Tibial nerve (tissue), 4 donors: ENCODE data around the gene BBS1. TPM values are rescaled to one million over a fixed set of nuclear protein-coding genes. Genes with fewer than 3 reads are reported as not detected.

Source experiments
- DNase-seq, 2 donors: peaks; one replicate each; pipeline ENCODE4 v3.0.0-alpha.2; 2019; ENCODE audit warnings: low spot score in 2 of 2
- H3K27ac ChIP-seq, 4 donors: fragments of 200-600 bp; sonication (generic) in 3 of 4; one replicate each; pipeline ENCODE4 v1.5.1; 2017 to 2019; ENCODE audit warnings: mild to moderate bottlenecking in 1 of 4
- H3K27me3 ChIP-seq, 2 donors: fragments of 200-600 bp; sonication (generic) in 1 of 2; one replicate each; pipeline versions ENCODE4 v1.5.1 to v1.6.0; 2017 to 2019
- H3K36me3 ChIP-seq, 3 donors: fragments of 200-600 bp; sonication (generic); one replicate each; pipeline ENCODE4 v1.5.1; 2018 to 2019
- H3K4me1 ChIP-seq, 4 donors: fragments of 200-600 bp; sonication (generic) in 3 of 4; one replicate each; pipeline ENCODE4 v1.5.1; 2017 to 2019
- H3K4me3 ChIP-seq, 4 donors: fragments of 200-600 bp; sonication (generic) in 3 of 4; one replicate each; pipeline ENCODE4 v1.5.1; 2017 to 2019; ENCODE audit warnings: mild to moderate bottlenecking in 1 of 4, moderate library complexity in 1 of 4
- H3K9me3 ChIP-seq, 4 donors: fragments of 200-600 bp; sonication (generic) in 3 of 4; one replicate each; pipeline ENCODE4 v1.5.1; 2017 to 2019
- CTCF ChIP-seq, 5 experiments: fragments of 200-600 bp in 3 of 5; fragments of 450-650 bp in 2 of 5; sonication (generic) in 3 of 5; IDR thresholded peaks; one replicate each; pipeline ENCODE4 v1.5.1; 2016 to 2019; ENCODE audit warnings: antibody characterized with exemption in 5 of 5, mild to moderate bottlenecking in 3 of 5, moderate library complexity in 2 of 5
- EP300 ChIP-seq, 2 donors: sonication (generic); formaldehyde crosslinking; IDR thresholded peaks; one replicate each; pipeline ENCODE4 v1.6.1; 2017; ENCODE audit warnings: antibody characterized with exemption in 2 of 2, mild to moderate bottlenecking in 1 of 2
- POLR2A ChIP-seq, 2 donors: fragments of 450-650 bp; IDR thresholded peaks; one replicate each; pipeline ENCODE4 v1.6.1; 2017; ENCODE audit warnings: antibody characterized with exemption in 2 of 2, mild to moderate bottlenecking in 2 of 2, moderate library complexity in 2 of 2
- WGBS, 2 donors: methylation state at CpG; one replicate each; pipeline ENCODE4 v1.1.5; 2018; 5-methylcytosine and 5-hydroxymethylcytosine counted together
- total RNA-seq, 4 donors: library from RNA; depleted of rRNA; stranded (reverse); fragments of >200 nt; gene quantifications; one replicate each; pipeline ENCODE4 v1.1.0, GENCODE V29; 2016

The BBS1 gene
- total RNA-seq, 4 donors from 2014 or later = 66.1 to 161 (median 104) TPM

DNA sequence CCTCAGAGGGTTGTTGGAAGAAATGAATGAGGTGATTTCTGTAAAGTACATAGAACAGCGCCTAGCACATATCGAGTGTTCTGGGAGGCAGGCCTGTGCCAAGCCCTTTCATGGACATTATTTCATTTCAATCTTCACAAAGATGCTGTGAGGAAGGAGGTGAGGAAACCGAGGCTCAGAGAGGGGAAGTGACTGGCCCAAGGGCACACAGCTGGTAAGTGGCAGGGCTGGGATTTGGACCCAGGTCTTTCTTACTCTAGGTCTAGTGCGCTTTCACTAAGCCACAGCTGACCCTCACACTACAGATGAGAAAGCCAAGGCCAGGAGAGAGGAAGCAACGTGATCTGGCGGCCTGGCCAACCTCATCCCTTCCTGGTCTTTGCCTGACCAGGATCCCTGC lies 41.7 kb upstream of the BBS1 start:
- no peak for TF ChIP-seq POLR2A (IDR thresholded peaks at IDR 0.05)
- no peak for TF ChIP-seq EP300 (IDR thresholded peaks at IDR 0.05)
- TF ChIP-seq CTCF (IDR thresholded peaks at IDR 0.05) = no peak
- H3K4me1 ChIP-seq = peaks cover 0 to 22% (median 7%) of the 10 kb centered on the region in 4 donors
- no peaks in the 10 kb centered on the region for H3K27me3 ChIP-seq
- DNase-seq = no peak
- H3K36me3 ChIP-seq = peaks cover 0 to 37% (median 0%) of the 10 kb centered on the region in 3 donors
- H3K9me3 ChIP-seq = no peaks in the 10 kb centered on the region
- 90 to 92% methylated on average over 6 of the region's 6 CpGs for WGBS, 2 donors
- H3K27ac ChIP-seq = no peak overlapping the region
- H3K4me3 ChIP-seq = no peak overlapping the region

- WGBS, 2 donors = 90 to 95% methylated on average over 1 of the region's 1 CpG
These were observed 41.0 kb upstream of the BBS1 start for GRCh38 chr11:66469441-66469840.

GRCh38 chr11:66470015-66470414 lies 40.4 kb upstream of the BBS1 start:
- no peaks in the 10 kb centered on the region for H3K9me3 ChIP-seq
- 92 to 93% methylated on average over 3 of the region's 3 CpGs for WGBS, 2 donors
- no peak for DNase-seq
- H3K4me3 ChIP-seq = no peak overlapping the region
- H3K36me3 ChIP-seq = peaks cover 0 to 50% (median 0%) of the 10 kb centered on the region in 3 donors
- H3K4me1 ChIP-seq = peaks cover 0 to 22% (median 7%) of the 10 kb centered on the region in 4 donors
- no peak overlapping the region for H3K27ac ChIP-seq
- TF ChIP-seq EP300 (IDR thresholded peaks at IDR 0.05) (no peak), POLR2A (IDR thresholded peaks at IDR 0.05) (no peak), CTCF (IDR thresholded peaks at IDR 0.05) (no peak)
- H3K27me3 ChIP-seq = no peaks in the 10 kb centered on the region

More at GRCh38 chr11:66469441-66469840, 41.0 kb upstream of the BBS1 start:
- Histone ChIP-seq H3K4me1 (peaks cover 0 to 22% (median 7%) of the 10 kb centered on the region in 4 donors), H3K9me3 (no peaks in the 10 kb centered on the region), H3K27me3 (no peaks in the 10 kb centered on the region), H3K4me3 (no peak overlapping the region), H3K27ac (no peak overlapping the region), H3K36me3 (peaks cover 0 to 45% (median 0%) of the 10 kb centered on the region in 3 donors)
- no peak for DNase-seq
- TF ChIP-seq EP300 (IDR thresholded peaks at IDR 0.05) = no peak
- TF ChIP-seq CTCF (IDR thresholded peaks at IDR 0.05) = no peak
- TF ChIP-seq POLR2A (IDR thresholded peaks at IDR 0.05) = no peak

GRCh38 chr11:66471142-66471541 lies 39.3 kb upstream of the BBS1 start:
- Histone ChIP-seq H3K27me3 (no peaks in the 10 kb centered on the region), H3K4me3 (no peak overlapping the region), H3K36me3 (peaks cover 0 to 62% (median 0%) of the 10 kb centered on the region in 3 donors), H3K27ac (no peak overlapping the region), H3K4me1 (peaks cover 0 to 18% (median 7%) of the 10 kb centered on the region in 4 donors), H3K9me3 (no peaks in the 10 kb centered on the region)
- no peak for DNase-seq
- WGBS, 2 donors = 91 to 98% methylated on average over 16 of the region's 16 CpGs
- no peak for TF ChIP-seq POLR2A (IDR thresholded peaks at IDR 0.05)

- 87 to 89% methylated on average over 9 of the region's 9 CpGs for WGBS, 2 donors
- no peak for DNase-seq
- peaks cover 0 to 15% (median 7%) of the 10 kb centered on the region in 4 donors for H3K4me1 ChIP-seq
- TF ChIP-seq POLR2A (IDR thresholded peaks at IDR 0.05) (no peak), CTCF (IDR thresholded peaks at IDR 0.05) (no peak), EP300 (IDR thresholded peaks at IDR 0.05) (no peak)
- H3K9me3 ChIP-seq = no peaks in the 10 kb centered on the region
- H3K4me3 ChIP-seq = no peak overlapping the region
- peaks cover 0 to 66% (median 0%) of the 10 kb centered on the region in 3 donors for H3K36me3 ChIP-seq
- no peaks in the 10 kb centered on the region for H3K27me3 ChIP-seq
- no peak overlapping the region for H3K27ac ChIP-seq
These were observed 38.4 kb upstream of the BBS1 start for GRCh38 chr11:66472054-66472453.

GRCh38 chr11:66473167-66473566 lies 37.3 kb upstream of the BBS1 start:
- Histone ChIP-seq H3K4me1 (peaks cover 0 to 7% (median under 1%) of the 10 kb centered on the region in 4 donors), H3K27ac (no peak overlapping the region), H3K27me3 (no peaks in the 10 kb centered on the region), H3K4me3 (no peak overlapping the region), H3K36me3 (peaks cover 0 to 71% (median 0%) of the 10 kb centered on the region in 3 donors), H3K9me3 (no peaks in the 10 kb centered on the region)
- WGBS, 2 donors = 83 to 95% methylated on average over 11 of the region's 11 CpGs
- no peak for DNase-seq
- TF ChIP-seq EP300 (IDR thresholded peaks at IDR 0.05) (no peak), POLR2A (IDR thresholded peaks at IDR 0.05) (no peak), CTCF (IDR thresholded peaks at IDR 0.05) (no peak)
